RWPE2 (cell line): ENCODE measurements around the gene FRMD3.

Experiments
- ATAC-seq: fragments of 200-7000 bp; cut with Tn5 transposase; 3 replicates; pipeline ENCODE4 v1.9.1; 2021; ENCODE audit warnings: low read depth
- DNase-seq: peaks from one replicate; pipeline ENCODE4 v3.0.0-alpha.2; 2020; ENCODE audit warnings: low spot score
- H3K27ac ChIP-seq: fragments of 450-650 bp; 2 replicates; pipeline ENCODE4 v1.5.1; 2017; ENCODE audit warnings: mild to moderate bottlenecking; ENCODE audit not compliant: poor library complexity, severe bottlenecking
- H3K27me3 ChIP-seq: fragments of 250-450 bp; sonication (Bioruptor Pico); 2 replicates; pipeline ENCODE4 v1.5.1; 2021; ENCODE audit warnings: mild to moderate bottlenecking, moderate library complexity; ENCODE audit not compliant: insufficient read depth, poor library complexity, severe bottlenecking
- H3K36me3 ChIP-seq: fragments of 250-450 bp; sonication (Bioruptor Pico); 2 replicates; pipeline ENCODE4 v1.5.1; 2020; ENCODE audit warnings: low read depth, mild to moderate bottlenecking, moderate library complexity
- H3K4me1 ChIP-seq: fragments of 250-450 bp; sonication (Bioruptor Pico); 2 replicates; pipeline ENCODE4 v1.5.1; 2021; ENCODE audit warnings: mild to moderate bottlenecking, moderate library complexity; ENCODE audit not compliant: insufficient read depth, poor library complexity, severe bottlenecking
- H3K4me3 ChIP-seq: fragments of 250-450 bp; sonication (Bioruptor Pico); 2 replicates; pipeline ENCODE4 v1.5.1; 2021; ENCODE audit warnings: mild to moderate bottlenecking, moderate library complexity; ENCODE audit not compliant: severe bottlenecking
- H3K9me3 ChIP-seq: fragments of 250-450 bp; sonication (Bioruptor Pico); 2 replicates; pipeline ENCODE4 v1.5.1; 2021; ENCODE audit warnings: mild to moderate bottlenecking, moderate library complexity; ENCODE audit not compliant: severe bottlenecking
- TF ChIP-seq, protein P1 (sequence below): fragments of 450-650 bp; IDR thresholded peaks from one replicate; pipeline ENCODE4 v1.5.1; 2017; ENCODE audit warnings: mild to moderate bottlenecking, moderate library complexity; ENCODE audit not compliant: poor library complexity, severe bottlenecking

Gene FRMD3

GRCh38 chr9:83410701-83411100 lies 127.5 kb downstream of the FRMD3 start:
- Histone ChIP-seq H3K4me3 (no peak overlapping the region), H3K27ac (no peak overlapping the region), H3K9me3 (no peaks in the 10 kb centered on the region), H3K27me3 (peaks cover 3% of the 10 kb centered on the region), H3K4me1 (no peaks in the 10 kb centered on the region), H3K36me3 (no peaks in the 10 kb centered on the region)
- no peak for DNase-seq
- ATAC-seq, result no peak
- TF ChIP-seq, protein P1, sequence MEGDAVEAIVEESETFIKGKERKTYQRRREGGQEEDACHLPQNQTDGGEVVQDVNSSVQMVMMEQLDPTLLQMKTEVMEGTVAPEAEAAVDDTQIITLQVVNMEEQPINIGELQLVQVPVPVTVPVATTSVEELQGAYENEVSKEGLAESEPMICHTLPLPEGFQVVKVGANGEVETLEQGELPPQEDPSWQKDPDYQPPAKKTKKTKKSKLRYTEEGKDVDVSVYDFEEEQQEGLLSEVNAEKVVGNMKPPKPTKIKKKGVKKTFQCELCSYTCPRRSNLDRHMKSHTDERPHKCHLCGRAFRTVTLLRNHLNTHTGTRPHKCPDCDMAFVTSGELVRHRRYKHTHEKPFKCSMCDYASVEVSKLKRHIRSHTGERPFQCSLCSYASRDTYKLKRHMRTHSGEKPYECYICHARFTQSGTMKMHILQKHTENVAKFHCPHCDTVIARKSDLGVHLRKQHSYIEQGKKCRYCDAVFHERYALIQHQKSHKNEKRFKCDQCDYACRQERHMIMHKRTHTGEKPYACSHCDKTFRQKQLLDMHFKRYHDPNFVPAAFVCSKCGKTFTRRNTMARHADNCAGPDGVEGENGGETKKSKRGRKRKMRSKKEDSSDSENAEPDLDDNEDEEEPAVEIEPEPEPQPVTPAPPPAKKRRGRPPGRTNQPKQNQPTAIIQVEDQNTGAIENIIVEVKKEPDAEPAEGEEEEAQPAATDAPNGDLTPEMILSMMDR, result no peak

DNA sequence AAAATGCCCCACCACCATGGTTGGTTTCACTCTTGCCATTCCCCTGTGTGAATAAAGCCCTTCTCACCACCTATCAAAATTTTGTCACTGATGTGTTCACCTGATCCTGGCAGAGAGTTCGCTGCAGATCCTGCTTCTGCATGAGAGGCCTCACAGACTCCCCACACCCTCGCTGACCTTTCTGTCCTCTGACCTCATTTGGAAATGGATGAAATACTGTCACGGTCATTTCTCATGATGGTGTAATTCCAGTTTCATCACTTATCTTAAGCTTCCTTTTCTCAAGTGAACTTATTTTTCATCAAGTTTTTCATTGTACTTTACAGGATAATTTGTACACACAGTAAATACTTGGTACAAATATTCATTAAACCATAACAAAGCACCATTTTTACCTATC lies 131.3 kb downstream of the FRMD3 start:
- Histone ChIP-seq H3K27ac (no peak overlapping the region), H3K36me3 (no peaks in the 10 kb centered on the region), H3K4me1 (no peaks in the 10 kb centered on the region), H3K27me3 (no peaks in the 10 kb centered on the region), H3K9me3 (no peaks in the 10 kb centered on the region), H3K4me3 (no peak overlapping the region)
- ATAC-seq (no peak), DNase-seq (no peak)
- TF ChIP-seq, protein P1, result no peak

DNA sequence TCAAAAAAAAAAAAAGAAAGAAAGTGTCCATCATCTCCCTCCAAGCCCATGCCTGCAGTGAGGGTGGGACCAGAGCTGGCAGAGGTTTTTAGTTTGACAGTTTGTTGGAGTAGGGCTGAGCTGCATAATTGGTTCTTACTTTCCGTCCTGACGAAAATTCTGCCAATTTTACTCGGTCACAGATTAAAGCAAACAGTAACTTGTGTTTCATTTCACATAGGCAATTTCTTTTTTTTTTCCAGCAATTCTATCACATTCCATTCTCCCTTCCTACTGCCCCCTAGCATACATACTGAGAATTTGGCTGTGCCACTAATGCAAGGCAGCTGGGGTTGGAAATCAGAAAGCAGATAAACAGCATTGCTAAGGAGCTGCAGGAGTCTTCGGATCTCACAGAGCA lies 132.4 kb downstream of the FRMD3 start:
- no peak overlapping the region for H3K4me3 ChIP-seq
- TF ChIP-seq, protein P1, result no peak
- no peaks in the 10 kb centered on the region for H3K27me3 ChIP-seq
- DNase-seq, result no peak
- H3K27ac ChIP-seq, result no peak overlapping the region
- no peaks in the 10 kb centered on the region for H3K36me3 ChIP-seq
- H3K9me3 ChIP-seq, result no peaks in the 10 kb centered on the region
- ATAC-seq, result no peak
- H3K4me1 ChIP-seq, result no peaks in the 10 kb centered on the region

DNA sequence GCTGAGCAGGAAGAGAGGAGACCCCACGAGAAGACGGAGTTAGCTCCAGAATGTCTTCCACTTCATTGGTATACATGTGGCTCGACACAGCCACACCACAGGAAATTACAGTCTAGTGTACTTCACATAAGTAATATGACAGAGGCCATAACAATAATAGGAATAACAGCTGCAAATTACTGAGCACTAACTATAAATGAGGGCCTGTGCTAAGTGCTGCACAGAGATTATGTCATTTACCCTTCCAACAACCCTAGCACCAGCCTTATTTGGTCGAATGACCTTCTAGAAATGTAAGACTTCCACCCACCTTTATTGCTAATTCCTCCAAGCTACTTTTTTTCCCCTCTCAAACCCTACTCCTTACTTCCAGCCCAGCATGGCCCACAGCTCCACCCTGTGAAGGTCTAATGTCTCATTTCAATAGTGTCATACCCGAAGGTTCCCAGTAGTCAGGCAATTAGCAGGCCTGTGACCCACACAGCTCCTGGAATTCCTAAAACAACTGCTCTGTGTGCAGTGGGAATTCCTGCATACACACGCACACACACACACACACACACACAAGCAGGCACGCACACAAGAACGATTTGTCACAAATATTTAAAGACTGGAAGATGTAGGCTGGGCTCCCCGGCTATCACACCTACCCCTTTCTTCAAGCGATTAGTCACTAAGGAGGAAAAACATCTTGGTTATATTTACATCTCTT lies 134.5 kb downstream of the FRMD3 start:
- ATAC-seq, result no peak
- no peaks in the 10 kb centered on the region for H3K9me3 ChIP-seq
- H3K4me1 ChIP-seq, result no peaks in the 10 kb centered on the region
- H3K27me3 ChIP-seq, result no peaks in the 10 kb centered on the region
- DNase-seq, result no peak
- TF ChIP-seq, protein P1, result no peak
- no peak overlapping the region for H3K27ac ChIP-seq
- no peaks in the 10 kb centered on the region for H3K36me3 ChIP-seq
- no peak overlapping the region for H3K4me3 ChIP-seq

DNA sequence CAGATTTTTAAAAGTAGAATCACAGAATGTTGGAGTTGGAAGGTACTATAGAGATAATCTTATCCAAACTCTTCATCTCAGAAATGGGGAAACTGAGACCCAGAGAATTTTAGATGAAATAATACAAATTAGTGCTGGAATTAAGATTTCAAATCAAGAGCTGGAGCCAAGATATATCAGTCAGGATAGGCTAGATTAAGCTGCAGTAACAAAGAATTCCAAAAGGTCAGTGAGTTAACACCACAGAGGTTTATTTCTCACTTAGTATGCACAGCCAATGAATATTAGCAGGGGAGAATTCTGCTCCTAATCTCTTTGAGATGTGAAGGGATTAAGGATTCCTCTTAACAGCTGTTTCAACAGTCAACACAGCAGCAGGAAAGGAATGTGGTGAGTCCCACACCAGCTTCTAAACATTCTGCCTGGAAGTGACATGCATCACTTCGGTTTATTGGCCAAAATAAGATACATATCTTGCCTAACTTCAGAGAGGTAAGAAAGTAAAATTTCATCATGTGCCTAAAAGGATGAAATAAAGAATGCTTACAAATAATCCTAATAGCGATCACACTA lies 136.8 kb downstream of the FRMD3 start:
- no peak for ATAC-seq

More for the DNA sequence above, 136.8 kb downstream of the FRMD3 start:
- no peaks in the 10 kb centered on the region for H3K36me3 ChIP-seq
- H3K4me3 ChIP-seq, result no peak overlapping the region
- no peaks in the 10 kb centered on the region for H3K9me3 ChIP-seq
- no peaks in the 10 kb centered on the region for H3K4me1 ChIP-seq
- TF ChIP-seq, protein P1, result no peak
- no peak overlapping the region for H3K27ac ChIP-seq
- H3K27me3 ChIP-seq, result no peaks in the 10 kb centered on the region
- DNase-seq, result no peak
